Measurements from ENCODE around the gene ZBTB7C. TPM values are rescaled to one million over a fixed set of nuclear protein-coding genes. Genes with fewer than 3 reads are reported as not detected.

ZBTB7C gene
- total RNA-seq, 1 donor from 2014 or later, result 13.0 TPM

DNA sequence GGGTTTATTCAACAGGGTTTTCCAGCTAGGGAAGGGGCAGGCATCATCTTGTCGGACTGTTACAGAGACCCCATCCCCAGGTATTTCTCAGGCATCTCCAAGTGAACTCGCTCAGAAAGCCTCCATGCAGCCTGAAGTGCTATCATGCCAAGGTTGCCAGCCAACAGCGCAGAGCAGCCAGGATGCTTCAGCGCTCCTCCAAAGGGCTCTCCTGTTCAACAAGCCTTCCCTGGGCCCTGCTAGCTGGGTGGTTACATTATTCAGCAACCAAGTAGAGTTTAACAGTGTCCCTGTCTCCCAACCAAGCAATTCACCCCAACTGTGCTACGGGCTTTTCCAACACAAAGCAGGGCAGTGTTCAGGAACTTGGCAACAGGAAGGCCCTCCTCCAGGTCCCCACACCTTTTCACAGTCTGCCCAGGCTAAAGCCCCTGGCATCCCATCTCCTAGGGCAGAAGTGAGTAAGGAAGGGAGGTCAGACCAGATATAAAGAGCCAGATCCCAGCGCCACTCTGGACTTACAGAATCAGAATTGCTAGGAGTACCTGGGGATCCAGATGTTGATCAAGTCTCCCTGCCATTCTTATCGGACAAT, 52.9 kb downstream of the ZBTB7C start:
- H3K36me3 Mint-ChIP-seq, result peaks cover 5% of the 10 kb centered on the region
- H3K4me3 Mint-ChIP-seq, result peak overlapping the region; percentile 73
- H3K27me3 Mint-ChIP-seq, result peaks cover 5% of the 10 kb centered on the region
- peaks cover 47% of the 10 kb centered on the region for H3K4me1 Mint-ChIP-seq (ENCODE audit: unreplicated experiment)
- no peaks in the 10 kb centered on the region for H3K9me3 Mint-ChIP-seq
- TF ChIP-seq, protein P1, sequence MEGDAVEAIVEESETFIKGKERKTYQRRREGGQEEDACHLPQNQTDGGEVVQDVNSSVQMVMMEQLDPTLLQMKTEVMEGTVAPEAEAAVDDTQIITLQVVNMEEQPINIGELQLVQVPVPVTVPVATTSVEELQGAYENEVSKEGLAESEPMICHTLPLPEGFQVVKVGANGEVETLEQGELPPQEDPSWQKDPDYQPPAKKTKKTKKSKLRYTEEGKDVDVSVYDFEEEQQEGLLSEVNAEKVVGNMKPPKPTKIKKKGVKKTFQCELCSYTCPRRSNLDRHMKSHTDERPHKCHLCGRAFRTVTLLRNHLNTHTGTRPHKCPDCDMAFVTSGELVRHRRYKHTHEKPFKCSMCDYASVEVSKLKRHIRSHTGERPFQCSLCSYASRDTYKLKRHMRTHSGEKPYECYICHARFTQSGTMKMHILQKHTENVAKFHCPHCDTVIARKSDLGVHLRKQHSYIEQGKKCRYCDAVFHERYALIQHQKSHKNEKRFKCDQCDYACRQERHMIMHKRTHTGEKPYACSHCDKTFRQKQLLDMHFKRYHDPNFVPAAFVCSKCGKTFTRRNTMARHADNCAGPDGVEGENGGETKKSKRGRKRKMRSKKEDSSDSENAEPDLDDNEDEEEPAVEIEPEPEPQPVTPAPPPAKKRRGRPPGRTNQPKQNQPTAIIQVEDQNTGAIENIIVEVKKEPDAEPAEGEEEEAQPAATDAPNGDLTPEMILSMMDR (conservative IDR thresholded peaks at IDR 0.05), result no peak
- peak overlapping the region; percentile 92 for H3K27ac Mint-ChIP-seq
- DNase-seq (ENCODE audit: extremely low spot score, unreplicated experiment), result peak; percentile 18

DNA sequence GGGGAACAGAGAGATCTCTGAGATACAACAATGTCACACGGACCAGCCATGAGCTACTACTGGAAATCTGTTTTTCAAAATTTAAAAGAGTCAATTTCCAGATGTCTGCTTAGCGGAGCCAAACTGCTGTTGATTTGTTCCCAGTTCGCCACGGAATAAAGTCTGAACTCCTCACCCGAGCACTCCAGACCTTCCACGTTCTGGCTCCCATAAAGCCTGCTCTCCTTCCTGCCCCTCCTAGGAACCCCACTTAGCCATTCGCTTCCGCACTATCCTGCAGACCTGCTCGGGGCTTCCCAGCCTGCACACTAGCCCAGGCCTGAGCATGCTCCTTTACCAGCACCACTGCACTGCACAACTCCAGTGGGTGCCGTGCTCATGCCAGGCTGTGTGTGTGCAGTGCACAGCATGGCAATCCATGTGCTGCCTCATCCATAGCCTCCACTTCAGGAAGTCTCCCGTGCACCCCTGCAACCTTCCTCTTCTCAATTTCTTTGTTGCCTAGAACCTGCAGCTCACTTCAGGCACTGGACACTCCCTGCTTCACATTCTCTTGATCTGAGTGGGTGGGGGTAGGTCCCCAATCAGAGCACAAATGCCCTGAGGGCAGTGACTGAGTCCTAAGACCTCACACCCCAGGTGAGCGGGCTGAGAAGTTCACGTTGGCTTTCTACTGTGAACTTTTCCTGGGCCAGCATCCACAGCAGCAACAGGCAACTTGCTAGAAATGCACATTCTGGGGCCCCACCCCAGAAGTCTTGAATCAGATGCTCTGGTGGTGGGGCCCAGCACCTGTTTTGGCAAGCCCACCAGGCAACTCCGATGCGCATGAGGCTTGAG, 53.7 kb downstream of the ZBTB7C start:
- TF ChIP-seq, protein P1 (conservative IDR thresholded peaks at IDR 0.05), result no peak
- peaks cover 5% of the 10 kb centered on the region for H3K36me3 Mint-ChIP-seq
- peaks cover 5% of the 10 kb centered on the region for H3K27me3 Mint-ChIP-seq
- DNase-seq (ENCODE audit: extremely low spot score, unreplicated experiment), result peak; percentile 50
- H3K4me3 Mint-ChIP-seq, result no peak overlapping the region
- no peaks in the 10 kb centered on the region for H3K9me3 Mint-ChIP-seq
- H3K27ac Mint-ChIP-seq, result peak overlapping the region; percentile 17
- peaks cover 53% of the 10 kb centered on the region for H3K4me1 Mint-ChIP-seq (ENCODE audit: unreplicated experiment)

DNA sequence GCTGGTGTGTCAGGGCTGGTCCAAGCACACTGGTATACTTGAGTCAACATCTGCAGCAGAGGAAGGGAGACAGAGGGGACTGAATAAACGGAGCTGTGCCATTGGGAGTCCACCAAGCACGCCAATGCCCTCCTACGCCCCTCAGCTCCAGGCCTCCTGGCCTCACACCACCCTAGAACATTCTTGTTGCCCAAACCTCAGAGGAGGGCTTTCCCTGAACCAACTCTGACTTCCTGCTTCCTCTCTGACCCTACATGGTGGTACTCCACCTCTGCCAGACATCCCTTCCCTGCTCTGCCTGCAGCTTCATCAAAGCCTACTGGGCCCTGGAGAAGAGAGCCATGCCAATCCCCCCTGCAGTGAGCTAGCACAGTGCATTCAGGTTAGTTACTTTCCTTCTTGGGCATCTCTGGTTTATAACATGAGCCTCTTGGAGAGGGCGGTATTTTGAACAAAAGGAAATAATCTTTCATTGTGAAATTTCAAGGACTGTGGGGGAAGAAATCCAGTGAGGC, 54.4 kb downstream of the ZBTB7C start:
- Mint-ChIP-seq H3K4me1 (ENCODE audit: unreplicated experiment) (peaks cover 51% of the 10 kb centered on the region), H3K4me3 (no peak overlapping the region), H3K36me3 (peaks cover 5% of the 10 kb centered on the region), H3K9me3 (no peaks in the 10 kb centered on the region), H3K27me3 (peaks cover 5% of the 10 kb centered on the region), H3K27ac (no peak overlapping the region)
- TF ChIP-seq, protein P1 (conservative IDR thresholded peaks at IDR 0.05), result no peak
- DNase-seq (ENCODE audit: extremely low spot score, unreplicated experiment), result peak; percentile 54

DNA sequence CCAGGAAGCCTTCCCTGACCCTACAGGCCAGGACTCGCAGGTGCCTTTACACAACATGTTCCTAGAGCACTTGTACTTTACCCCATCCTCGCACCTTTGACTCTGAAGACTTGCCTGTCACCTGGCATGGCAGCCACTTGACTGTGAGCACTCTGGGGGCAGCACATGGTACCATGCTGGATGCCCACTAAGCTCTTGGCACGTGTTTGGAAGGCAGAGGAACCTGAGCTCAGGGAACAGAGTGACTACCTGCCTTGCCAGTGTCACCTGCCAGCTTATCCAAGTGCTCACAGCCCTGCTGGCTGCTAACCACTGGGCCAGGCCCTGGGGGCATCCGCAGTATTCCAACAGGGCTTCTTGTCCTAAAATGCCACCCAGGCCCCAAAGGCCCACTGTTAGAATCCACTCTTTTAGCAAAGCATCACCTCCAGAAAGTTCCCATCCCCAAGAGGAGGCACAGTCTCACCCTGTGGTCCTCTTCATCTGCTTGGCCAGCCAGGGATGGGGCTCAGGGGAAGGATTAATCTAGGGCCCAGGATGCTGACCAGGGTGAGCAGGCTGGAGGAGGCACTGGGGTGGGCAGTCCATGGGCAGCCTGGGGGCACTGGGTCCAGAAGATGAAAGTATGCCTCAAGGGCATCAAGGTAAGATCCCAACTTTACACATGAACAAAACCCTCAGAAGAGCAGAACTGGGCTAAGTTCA, 57.0 kb downstream of the ZBTB7C start:
- H3K27ac Mint-ChIP-seq, result no peak overlapping the region
- TF ChIP-seq, protein P1 (conservative IDR thresholded peaks at IDR 0.05), result no peak
- peaks cover 5% of the 10 kb centered on the region for H3K36me3 Mint-ChIP-seq
- H3K4me3 Mint-ChIP-seq, result no peak overlapping the region
- DNase-seq (ENCODE audit: extremely low spot score, unreplicated experiment), result no peak
- H3K9me3 Mint-ChIP-seq, result no peaks in the 10 kb centered on the region
- peaks cover 40% of the 10 kb centered on the region for H3K4me1 Mint-ChIP-seq (ENCODE audit: unreplicated experiment)
- peaks cover 5% of the 10 kb centered on the region for H3K27me3 Mint-ChIP-seq

DNA sequence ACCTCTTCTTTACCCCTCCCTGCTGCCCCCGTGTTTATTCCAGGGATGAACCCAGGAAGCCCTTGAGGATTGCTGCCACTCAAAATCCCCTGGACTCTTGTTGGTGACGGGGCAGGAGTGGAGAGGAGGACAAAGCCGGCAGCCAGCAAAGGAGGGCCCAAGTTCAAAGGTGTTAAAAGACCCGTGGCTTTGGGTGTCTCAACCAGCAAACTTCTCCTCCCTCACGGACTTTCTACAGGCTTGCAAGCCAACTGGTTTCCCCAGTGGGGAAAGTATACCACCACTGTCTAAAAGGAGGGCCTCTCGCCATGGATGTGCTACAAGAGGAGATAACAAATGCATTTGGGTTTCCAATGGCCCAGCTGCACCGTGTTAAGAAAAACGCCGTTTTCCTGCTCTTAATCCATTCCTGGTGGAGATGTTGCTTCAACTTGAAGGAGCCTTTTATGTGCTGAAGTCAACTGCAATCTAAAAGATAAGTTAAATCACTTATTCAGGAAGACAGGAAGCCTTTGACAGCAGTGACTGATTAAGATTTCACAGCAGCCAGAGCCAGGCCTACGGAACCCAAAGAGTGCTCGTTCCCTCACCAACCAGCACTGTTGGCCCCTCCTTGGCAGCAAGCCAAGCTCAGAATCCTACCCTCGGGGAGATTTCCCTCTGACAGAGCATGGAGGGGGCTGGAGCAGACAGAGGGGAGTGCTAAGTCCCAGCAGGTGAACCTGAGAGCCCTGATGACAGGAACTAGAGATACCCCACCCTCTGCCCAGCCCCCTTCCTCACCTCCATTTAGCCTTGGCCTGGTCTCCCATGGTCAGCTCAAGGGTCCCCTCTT, 57.8 kb downstream of the ZBTB7C start:
- Mint-ChIP-seq H3K4me3 (no peak overlapping the region), H3K4me1 (ENCODE audit: unreplicated experiment) (peaks cover 32% of the 10 kb centered on the region), H3K27me3 (no peaks in the 10 kb centered on the region), H3K9me3 (no peaks in the 10 kb centered on the region), H3K27ac (no peak overlapping the region), H3K36me3 (no peaks in the 10 kb centered on the region)
- TF ChIP-seq, protein P1 (conservative IDR thresholded peaks at IDR 0.05), result no peak
- no peak for DNase-seq (ENCODE audit: extremely low spot score, unreplicated experiment)

All from type B pancreatic cell (in vitro differentiated cells).